ENCODE measurements around the gene SURF1. TPM values are rescaled to one million over a fixed set of nuclear protein-coding genes. Genes with fewer than 3 reads are reported as not detected.

SURF1 gene
- total and polyA plus RNA-seq, 9 of the 15 experiments (the other 6 are each of a cell fraction or from before 2014, with no cell fraction given): 16.1 to 31.3 (median 20.9) TPM

GRCh38 chr9:133375724-133376654 is 19.7 kb upstream of the SURF1 start, which contains the start of the genes STKLD1 and SURF4 (continued):
- TF ChIP-seq MAX (CRISPR knock-in tag; IDR thresholded peaks at IDR 0.05) (peak; percentile 97), USF1 (CRISPR knock-in tag; IDR thresholded peaks at IDR 0.05) (no peak; the same call in 1 of the 2 replicates), SFPQ (IDR thresholded peaks at IDR 0.05; ENCODE audit: low read depth, low read length) (no peak), GATA2 (CRISPR knock-in tag; IDR thresholded peaks at IDR 0.05) (no peak), SOX6 (IDR thresholded peaks at IDR 0.05) (peak; percentile 51; the same call in 1 of the 2 replicates), FOXJ2 (tag; IDR thresholded peaks at IDR 0.05) (no peak), SRSF1 (IDR thresholded peaks at IDR 0.05; ENCODE audit: low read depth, low read length) (no peak), MTF1 (CRISPR knock-in tag; IDR thresholded peaks at IDR 0.05; ENCODE audit: borderline replicate concordance) (no peak), MITF (IDR thresholded peaks at IDR 0.05) (no peak; the same call in 1 of the 2 replicates), VEZF1 (CRISPR knock-in tag; IDR thresholded peaks at IDR 0.05) (peak; percentile 85), RBM39 (optimal IDR thresholded peaks at IDR 0.05; ENCODE audit: low read depth, low read length) (no peak), HSF4 (CRISPR knock-in tag; IDR thresholded peaks at IDR 0.05; ENCODE audit: borderline replicate concordance) (no peak), RFX5 (IDR thresholded peaks at IDR 0.05; ENCODE audit: low read depth, low read length) (no peak), LEF1 (IDR thresholded peaks at IDR 0.05) (no peak), E2F5 (CRISPR knock-in tag; IDR thresholded peaks at IDR 0.05) (peak; percentile 73; the same call in 1 of the 2 replicates), ZNF668 (CRISPR knock-in tag; IDR thresholded peaks at IDR 0.05) (no peak), TEAD2 (tag; IDR thresholded peaks at IDR 0.05) (no peak)
